ENCODE measurements around the gene SERPINI2.
"Not testable (repeated sequence)": the region's sequence is repeated elsewhere in the genome, so short reads cannot be mapped to it uniquely, and the experiment has no call there.

The SERPINI2 gene

GRCh38 chr3:167441256-167441655, 32.6 kb downstream of the SERPINI2 start:
- no peak for TF ChIP-seq CTCF (IDR thresholded peaks at IDR 0.05; ENCODE audit: control insufficient read depth, insufficient read depth, low read depth, low read length, missing control alignments)
- DNase-seq (ENCODE audit: low read depth), result no peak
- no peak overlapping the region for H3K4me3 ChIP-seq (ENCODE audit: control insufficient read depth, low read depth, low read length)

- no peak overlapping the region for H3K4me3 ChIP-seq (ENCODE audit: control insufficient read depth, low read depth, low read length)
- no peak for DNase-seq (ENCODE audit: low read depth)
- TF ChIP-seq CTCF (IDR thresholded peaks at IDR 0.05; ENCODE audit: control insufficient read depth, insufficient read depth, low read depth, low read length, missing control alignments), result no peak
Measured at GRCh38 chr3:167437428-167438139, 36.3 kb downstream of the SERPINI2 start.

GRCh38 chr3:167426962-167427361, 46.9 kb downstream of the SERPINI2 start:
- not testable (repeated sequence) for H3K4me3 ChIP-seq (ENCODE audit: control insufficient read depth, low read depth, low read length); DNase-seq (ENCODE audit: low read depth)

- not testable (repeated sequence) for H3K4me3 ChIP-seq (ENCODE audit: control insufficient read depth, low read depth, low read length); DNase-seq (ENCODE audit: low read depth)
Measured at GRCh38 chr3:167422396-167422795, 51.4 kb downstream of the SERPINI2 start.

GRCh38 chr3:167409611-167410010, 64.2 kb downstream of the SERPINI2 start:
- no peak for DNase-seq (ENCODE audit: low read depth)
- TF ChIP-seq CTCF (IDR thresholded peaks at IDR 0.05; ENCODE audit: control insufficient read depth, insufficient read depth, low read depth, low read length, missing control alignments), result no peak
- no peak overlapping the region for H3K4me3 ChIP-seq (ENCODE audit: control insufficient read depth, low read depth, low read length)

GRCh38 chr3:167406876-167407492, 66.9 kb downstream of the SERPINI2 start:
- DNase-seq (ENCODE audit: low read depth), result no peak
- TF ChIP-seq CTCF (IDR thresholded peaks at IDR 0.05; ENCODE audit: control insufficient read depth, insufficient read depth, low read depth, low read length, missing control alignments), result no peak
- H3K4me3 ChIP-seq (ENCODE audit: control insufficient read depth, low read depth, low read length), result no peak overlapping the region

- no peak for TF ChIP-seq CTCF (IDR thresholded peaks at IDR 0.05; ENCODE audit: control insufficient read depth, insufficient read depth, low read depth, low read length, missing control alignments)
- DNase-seq (ENCODE audit: low read depth), result no peak
- H3K4me3 ChIP-seq (ENCODE audit: control insufficient read depth, low read depth, low read length), result no peak overlapping the region
Measured at GRCh38 chr3:167397826-167398225, 76.0 kb downstream of the SERPINI2 start.

All from AG09309 (cell line).